HepG2 (cell line): ENCODE data around the gene PRDX2. TPM values are rescaled to one million over a fixed set of nuclear protein-coding genes. Genes with fewer than 3 reads are reported as not detected.
A peak's percentile ranks its signal among the peaks of the same experiment; 100 is the strongest.

Source experiments
- ARID2 ChIP-seq: sonication (generic); formaldehyde crosslinking; IDR thresholded peaks from 2 replicates; pipeline ENCODE4 v1.8.1; 2022; ENCODE audit warnings: mild to moderate bottlenecking, missing genetic modification reagents, borderline replicate concordance
- BHLHE40 ChIP-seq: IDR thresholded peaks from 2 replicates; pipeline ENCODE4 v1.6.1; 2011; ENCODE audit warnings: low read length, improper control_type of control experiment
- CAMTA2 ChIP-seq: sonication (generic); formaldehyde crosslinking; IDR thresholded peaks from 2 replicates; pipeline ENCODE4 v1.4.0; 2020; ENCODE audit warnings: mild to moderate bottlenecking, missing genetic modification reagents, borderline replicate concordance
- ELK4 ChIP-seq: sonication (generic); formaldehyde crosslinking; IDR thresholded peaks from 2 replicates; pipeline ENCODE4 v1.9.0; 2021; ENCODE audit warnings: missing genetic modification reagents, borderline replicate concordance
- GATA4 ChIP-seq: sonication (generic); IDR thresholded peaks from 2 replicates; pipeline ENCODE4 v1.6.1; 2016; ENCODE audit warnings: antibody characterized with exemption, low read depth, borderline replicate concordance
- HDAC2 ChIP-seq: sonication (generic); formaldehyde crosslinking; IDR thresholded peaks from 2 replicates; pipeline ENCODE4 v1.4.0; 2020; ENCODE audit warnings: missing genetic modification reagents
- HNRNPH1 ChIP-seq: fragments of 200-400 bp; formaldehyde crosslinking; optimal IDR thresholded peaks from 2 replicates; pipeline ENCODE3; 2017; ENCODE audit warnings: mild to moderate bottlenecking, low read depth, low read length
- KDM6A ChIP-seq: IDR thresholded peaks from 2 replicates; pipeline ENCODE4 v1.6.1; 2016; ENCODE audit warnings: low read depth
- MED1 ChIP-seq: sonication (generic); formaldehyde crosslinking; IDR thresholded peaks from 2 replicates; pipeline ENCODE4 v1.4.0; 2020; ENCODE audit warnings: missing genetic modification reagents
- MIER2 ChIP-seq: IDR thresholded peaks from 2 replicates; pipeline ENCODE4 v1.6.1; 2016; ENCODE audit warnings: missing biosample characterization, missing genetic modification reagents
- NR0B2 ChIP-seq: sonication (generic); formaldehyde crosslinking; IDR thresholded peaks from 2 replicates; pipeline ENCODE4 v1.4.0; 2020; ENCODE audit warnings: mild to moderate bottlenecking, missing genetic modification reagents
- REL ChIP-seq: sonication (generic); formaldehyde crosslinking; conservative IDR thresholded peaks from 2 replicates; pipeline ENCODE4 v1.8.0; 2022; ENCODE audit warnings: mild to moderate bottlenecking, missing genetic modification reagents, moderate library complexity
- SAFB2 ChIP-seq: sonication (generic); formaldehyde crosslinking; IDR thresholded peaks from 2 replicates; pipeline ENCODE4 v1.5.1; 2020; ENCODE audit warnings: missing genetic modification reagents, low read depth, mild to moderate bottlenecking, borderline replicate concordance
- ZNF282 ChIP-seq: fragments of 450-650 bp; IDR thresholded peaks from 2 replicates; pipeline ENCODE4 v1.6.1; 2018; ENCODE audit not compliant: partially characterized antibody
- ZNF34 ChIP-seq: sonication (generic); formaldehyde crosslinking; IDR thresholded peaks from 2 replicates; pipeline ENCODE4 v1.4.0; 2020; ENCODE audit warnings: mild to moderate bottlenecking, missing genetic modification reagents, borderline replicate concordance
- ZNF451 ChIP-seq: sonication (generic); formaldehyde crosslinking; IDR thresholded peaks from 2 replicates; pipeline ENCODE4 v1.5.0; 2020; ENCODE audit warnings: mild to moderate bottlenecking, missing genetic modification reagents
- ZNF510 ChIP-seq: sonication (generic); formaldehyde crosslinking; IDR thresholded peaks from 2 replicates; pipeline ENCODE4 v1.4.0; 2020; ENCODE audit warnings: low read depth, mild to moderate bottlenecking, missing genetic modification reagents
- ZNF609 ChIP-seq: sonication (generic); formaldehyde crosslinking; IDR thresholded peaks from 2 replicates; pipeline ENCODE4 v1.4.0; 2020; ENCODE audit warnings: mild to moderate bottlenecking, missing genetic modification reagents, borderline replicate concordance
- ZNF614 ChIP-seq: IDR thresholded peaks from 2 replicates; pipeline ENCODE4 v1.6.1; 2018; ENCODE audit warnings: missing biosample characterization, missing genetic modification reagents, inconsistent platforms, borderline replicate concordance
- ZNF768 ChIP-seq: sonication (generic); formaldehyde crosslinking; IDR thresholded peaks from 2 replicates; pipeline ENCODE4 v1.4.0; 2020; ENCODE audit warnings: missing genetic modification reagents
- ZNF780A ChIP-seq: sonication (generic); formaldehyde crosslinking; IDR thresholded peaks from 2 replicates; pipeline ENCODE4 v1.8.0; 2022; ENCODE audit warnings: mild to moderate bottlenecking, missing genetic modification reagents, moderate library complexity
- ZNF841 ChIP-seq: sonication (generic); formaldehyde crosslinking; IDR thresholded peaks from 2 replicates; pipeline ENCODE4 v1.8.1; 2023; ENCODE audit warnings: missing genetic modification reagents, borderline replicate concordance
- ZSCAN29 ChIP-seq: sonication (generic); formaldehyde crosslinking; conservative IDR thresholded peaks from 2 replicates; pipeline ENCODE4 v1.4.0; 2020; ENCODE audit warnings: mild to moderate bottlenecking, missing genetic modification reagents
- polyA plus RNA-seq, 8 experiments: library from polyadenylated mRNA; depleted of rRNA in 3 of 8; stranded (reverse) in 7 of 8; unstranded in 1 of 8; fragments of >200 nt; fragmentation: Illumina TruSeq in 4 of 8; extraction: Trizol in 4 of 8; gene quantifications; 2 replicates each; pipeline versions ENCODE4 v1.2.1 to v1.2.3, GENCODE V29; 2011 to 2016; ENCODE audit warnings: low read depth in 4 of 8, missing spikeins in 1 of 8, mixed read lengths in 1 of 8; ENCODE audit not compliant: insufficient read depth in 1 of 8
- total RNA-seq, 5 experiments: library from RNA; depleted of rRNA; stranded (reverse); fragments of >200 nt; fragmentation: Illumina TruSeq; extraction: Trizol; gene quantifications; 2 replicates each; pipeline ENCODE4 v1.2.3, GENCODE V29; 2016; ENCODE audit warnings: low read depth in 1 of 5

PRDX2 gene
- total and polyA plus RNA-seq, 2 of the 13 experiments (the other 11 are each of a cell fraction or from before 2014, with no cell fraction given): 218 to 381 TPM

GRCh38 chr19:12800923-12801465, 606 bp downstream of the PRDX2 start (continued):
- TF ChIP-seq MED1: no peak
- TF ChIP-seq HDAC2 (CRISPR knock-in tag): no peak
- TF ChIP-seq CAMTA2 (CRISPR knock-in tag): no peak
- no peak; the same call in 1 of the 2 replicates for TF ChIP-seq ZNF609 (CRISPR knock-in tag)
- TF ChIP-seq ZNF510 (CRISPR knock-in tag): no peak
- TF ChIP-seq MIER2: no peak
- no peak for TF ChIP-seq ZNF614 (CRISPR knock-in tag)
- no peak for TF ChIP-seq NR0B2
- no peak for TF ChIP-seq ZSCAN29 (CRISPR knock-in tag)
- no peak for TF ChIP-seq REL (CRISPR knock-in tag)
- no peak for TF ChIP-seq ZNF841 (CRISPR knock-in tag)
- no peak for TF ChIP-seq KDM6A (CRISPR knock-in tag)
- no peak for TF ChIP-seq ZNF768 (CRISPR knock-in tag)
- 0 out of 2 replicates have a peak, but pooled peaks have one; percentile 5 for TF ChIP-seq SAFB2
- no peak for TF ChIP-seq GATA4
- no peak for TF ChIP-seq ZNF282
- TF ChIP-seq ELK4 (CRISPR knock-in tag): no peak
- peak; percentile 72; the same call in 1 of the 2 replicates for TF ChIP-seq ARID2 (CRISPR knock-in tag)
- no peak for TF ChIP-seq HNRNPH1
- no peak; the same call in 1 of the 2 replicates for TF ChIP-seq ZNF34 (CRISPR knock-in tag)
- no peak for TF ChIP-seq BHLHE40
- TF ChIP-seq ZNF451 (CRISPR knock-in tag): no peak
- TF ChIP-seq ZNF780A (CRISPR knock-in tag): no peak
